Stimulated activated CD8-positive, alpha-beta memory T cell treated with anti-CD3 and anti-CD28 coated beads, Interleukin-15, amount 100 ng/mL, for 48 hours (primary cell): ENCODE data around the gene PDE7B.

Experiments
- DNase-seq, 2 donors: peaks; one replicate each; pipeline ENCODE4 v3.0.0-alpha.2; 2020; ENCODE audit warnings: low read depth in 2 of 2

PDE7B gene

DNA sequence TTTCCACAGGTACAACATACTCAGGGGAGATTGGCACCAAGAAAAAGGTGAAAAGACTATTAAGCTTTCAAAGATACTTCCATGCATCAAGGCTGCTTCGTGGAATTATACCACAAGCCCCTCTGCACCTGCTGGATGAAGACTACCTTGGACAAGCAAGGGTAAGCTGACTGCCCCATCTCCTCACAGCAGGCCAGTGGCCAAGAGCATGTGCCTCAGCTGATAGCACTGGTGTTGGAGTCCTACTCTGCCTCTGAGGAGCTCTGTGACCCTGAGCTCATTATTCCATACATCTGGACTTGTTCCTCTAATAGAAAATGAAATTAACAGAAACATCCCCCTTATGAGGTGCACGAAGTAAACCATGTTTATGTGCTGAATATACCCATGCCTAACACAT lies 295.8 kb downstream of the PDE7B start:
- no peak for DNase-seq

DNA sequence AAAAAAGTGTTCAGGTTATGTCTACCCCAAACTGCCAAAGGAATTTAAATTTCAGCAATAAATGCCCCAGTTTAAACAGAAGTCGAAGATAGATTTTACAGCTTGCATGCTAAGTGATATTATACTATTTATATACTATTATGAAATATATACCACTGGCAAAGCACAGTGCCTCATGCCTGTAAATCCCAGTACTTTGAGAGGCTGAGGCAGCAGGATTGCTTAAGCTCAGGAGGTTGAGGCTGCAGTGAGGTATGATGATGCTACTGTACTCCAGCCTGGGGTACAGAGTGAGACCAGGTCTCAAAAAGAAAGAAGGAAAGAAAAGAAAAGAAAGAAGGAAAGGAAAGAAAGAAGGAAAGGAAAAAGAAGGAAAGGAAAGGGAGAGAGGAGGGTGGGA lies 296.6 kb downstream of the PDE7B start:
- DNase-seq = no peak

DNA sequence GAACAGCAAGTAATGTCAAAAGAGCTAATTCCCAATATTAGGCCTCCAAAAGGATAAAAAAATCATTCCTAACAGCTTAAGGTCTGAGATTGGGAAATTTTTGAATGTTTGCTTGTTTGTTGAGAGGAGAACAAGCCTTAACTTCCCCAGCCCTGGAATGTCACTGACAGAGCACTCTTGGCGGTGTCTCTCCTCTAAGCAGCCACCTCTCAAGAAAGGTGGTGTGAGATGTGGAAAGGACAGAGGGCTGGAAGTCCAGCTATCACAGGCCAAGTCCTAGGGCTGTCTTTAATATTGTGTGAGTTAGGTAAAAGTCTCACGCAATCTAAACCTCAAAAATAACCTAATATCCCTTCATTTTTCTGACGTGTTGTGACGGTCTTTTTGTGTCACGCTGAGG lies 297.0 kb downstream of the PDE7B start:
- no peak for DNase-seq

DNA sequence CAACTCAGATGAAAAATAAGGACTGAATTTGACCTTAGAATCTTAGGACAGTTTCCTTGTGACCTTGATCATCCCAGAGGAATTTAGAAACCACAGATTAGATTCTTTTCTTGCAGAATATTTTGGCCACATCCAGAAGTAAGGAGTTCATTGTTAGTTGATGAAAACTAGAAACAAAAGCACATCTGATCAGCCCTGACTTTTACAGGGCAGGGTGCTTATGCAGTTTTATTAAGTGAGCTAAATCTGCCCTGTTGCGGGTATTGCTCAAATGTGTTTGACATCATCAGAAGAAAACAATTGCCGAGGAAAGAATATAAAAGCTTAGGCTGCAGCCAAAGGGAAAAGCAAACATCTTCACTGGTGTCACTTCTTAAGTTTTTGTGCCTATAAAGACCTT lies 297.8 kb downstream of the PDE7B start:
- no peak for DNase-seq

DNA sequence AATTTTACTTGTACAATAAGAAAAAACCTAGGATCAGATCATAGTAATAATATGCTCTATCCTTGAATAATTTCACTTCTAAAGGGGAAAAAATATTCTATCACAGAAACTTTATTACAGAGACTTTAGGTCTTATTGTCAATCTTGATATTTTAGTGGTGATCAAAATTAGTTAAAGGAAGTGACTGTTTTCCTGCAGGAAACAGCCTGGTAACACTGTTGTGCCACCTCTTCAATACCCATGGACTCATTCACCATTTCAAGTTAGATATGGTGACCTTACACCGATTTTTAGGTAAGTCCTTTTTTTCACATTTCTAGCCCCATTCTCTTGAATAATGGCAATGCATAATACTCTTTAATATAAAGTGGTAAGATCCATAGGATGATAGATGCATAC lies 299.5 kb downstream of the PDE7B start:
- DNase-seq = no peak

DNA sequence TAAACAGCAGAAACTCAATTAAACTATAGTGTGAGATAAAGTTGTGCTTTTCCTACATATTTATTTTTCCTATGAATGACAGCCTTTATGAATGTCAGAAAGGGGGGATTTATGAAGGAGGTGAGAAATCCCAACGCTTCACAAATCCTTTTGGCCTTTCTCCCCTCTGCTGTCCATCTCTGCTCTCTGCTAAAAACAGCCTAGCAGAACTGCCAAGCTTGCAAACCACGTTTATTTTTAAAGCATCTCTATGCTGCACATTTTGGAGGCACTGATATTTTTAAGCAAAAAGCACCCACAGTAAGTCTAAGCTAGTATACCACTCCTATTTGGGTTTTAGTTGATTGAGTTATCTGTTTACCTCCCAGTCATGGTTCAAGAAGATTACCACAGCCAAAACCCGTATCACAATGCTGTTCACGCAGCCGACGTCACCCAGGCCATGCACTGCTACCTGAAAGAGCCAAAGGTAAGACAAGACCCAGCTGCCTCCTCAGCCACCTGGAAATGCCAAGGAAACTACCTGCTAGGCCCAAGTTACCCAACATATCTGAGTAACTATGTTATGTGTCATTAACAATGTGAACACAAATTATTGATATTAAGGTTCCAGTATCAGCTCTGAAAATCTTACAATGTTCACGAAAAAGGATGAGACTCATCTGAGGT lies 302.3 kb downstream of the PDE7B start:
- no peak for DNase-seq

DNA sequence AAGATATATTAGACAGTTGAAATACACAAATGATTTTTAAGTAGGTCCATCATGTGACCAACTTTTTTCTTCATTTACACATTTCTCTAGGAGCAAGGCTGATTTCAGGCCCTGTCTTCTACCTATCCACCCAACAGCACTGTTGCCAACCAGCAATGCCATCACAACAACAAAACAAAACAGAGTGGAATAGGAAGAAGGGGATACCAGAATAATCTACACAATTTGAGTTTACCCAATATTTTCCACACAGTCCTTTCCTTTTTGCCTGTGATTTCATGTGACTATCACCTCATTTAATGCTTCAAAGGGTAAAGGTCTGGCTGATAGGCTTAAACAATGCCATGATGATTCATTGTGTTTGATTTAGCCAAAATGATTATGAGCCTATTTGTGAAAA lies 303.7 kb downstream of the PDE7B start:
- DNase-seq = no peak

DNA sequence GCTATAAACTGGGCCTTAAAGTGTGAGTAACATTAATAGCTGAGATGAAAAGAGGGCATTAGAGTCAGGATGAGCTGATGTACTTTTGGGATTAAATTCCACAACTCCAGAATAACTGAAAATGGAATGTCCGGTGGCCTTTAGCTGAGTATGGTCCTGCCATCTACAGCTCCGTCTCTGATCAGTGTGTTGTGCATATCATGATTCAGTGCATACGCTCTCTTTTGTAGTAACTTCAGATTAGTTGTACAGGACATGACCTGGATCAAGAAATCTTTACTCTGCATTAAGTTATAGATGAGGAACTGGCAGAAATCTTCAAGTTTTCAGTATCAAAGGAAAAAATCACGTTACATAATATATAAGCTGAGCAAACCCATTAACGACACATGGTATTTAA lies 306.2 kb downstream of the PDE7B start:
- no peak for DNase-seq

DNA sequence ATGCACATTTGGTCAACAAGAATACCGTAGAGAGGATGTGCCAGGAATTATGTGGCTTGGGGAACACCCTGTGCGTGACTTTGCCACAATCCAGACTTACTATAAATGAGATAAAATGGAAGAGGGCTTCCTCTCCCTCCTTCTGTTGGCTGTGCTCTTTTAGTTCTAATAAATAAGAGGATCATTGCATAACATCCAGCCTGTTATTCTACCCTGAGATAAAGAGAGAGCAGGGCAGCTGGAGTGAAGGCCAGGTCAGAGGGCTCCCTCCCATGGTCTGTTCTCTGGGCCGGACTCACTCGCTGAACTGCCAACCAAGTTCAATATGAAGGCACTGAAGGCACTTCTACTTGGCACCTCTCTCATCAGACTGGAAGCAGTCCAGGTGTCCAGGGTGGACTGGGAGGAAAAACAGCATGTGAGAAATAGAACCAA lies 306.9 kb downstream of the PDE7B start:
- no peak for DNase-seq

DNA sequence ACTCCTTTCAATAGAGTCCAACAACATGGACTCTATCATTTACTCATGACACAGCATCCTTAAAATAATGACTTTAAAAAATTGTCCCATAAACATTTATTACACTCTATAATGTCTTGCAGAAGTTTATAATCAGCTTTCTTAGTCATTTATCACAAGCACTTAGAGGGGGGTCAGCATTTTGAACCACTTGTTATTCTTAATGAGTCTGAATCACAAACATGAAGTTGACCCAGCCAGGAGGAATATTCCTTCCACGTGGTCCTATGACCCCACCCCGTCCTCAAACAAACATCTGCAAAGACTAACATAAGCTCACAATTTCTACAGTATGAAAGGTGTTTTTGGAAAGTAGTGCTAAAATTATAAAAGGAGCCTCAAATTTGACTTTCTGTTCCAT lies 307.5 kb downstream of the PDE7B start:
- DNase-seq = no peak

DNA sequence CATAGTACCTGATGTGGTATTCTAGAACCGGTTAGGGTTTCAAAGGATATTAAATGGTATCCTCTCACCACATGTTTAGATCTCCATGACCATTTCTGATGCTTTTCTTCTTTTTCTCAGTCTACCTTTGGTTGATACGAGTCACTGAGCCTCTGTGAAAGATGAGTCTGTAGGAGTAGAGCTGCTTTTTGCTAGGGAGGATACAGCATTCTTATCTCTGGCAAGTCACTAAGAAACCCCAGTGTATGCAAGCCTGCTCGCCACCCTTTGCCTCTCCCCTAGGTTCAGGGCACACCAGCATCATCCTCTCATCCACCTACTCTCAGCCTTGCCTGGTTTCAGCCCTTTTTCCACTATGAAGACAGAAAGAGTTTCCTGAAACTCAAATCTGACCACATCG lies 308.7 kb downstream of the PDE7B start:
- DNase-seq = peak in 1 of 2 donors; percentile 4

DNA sequence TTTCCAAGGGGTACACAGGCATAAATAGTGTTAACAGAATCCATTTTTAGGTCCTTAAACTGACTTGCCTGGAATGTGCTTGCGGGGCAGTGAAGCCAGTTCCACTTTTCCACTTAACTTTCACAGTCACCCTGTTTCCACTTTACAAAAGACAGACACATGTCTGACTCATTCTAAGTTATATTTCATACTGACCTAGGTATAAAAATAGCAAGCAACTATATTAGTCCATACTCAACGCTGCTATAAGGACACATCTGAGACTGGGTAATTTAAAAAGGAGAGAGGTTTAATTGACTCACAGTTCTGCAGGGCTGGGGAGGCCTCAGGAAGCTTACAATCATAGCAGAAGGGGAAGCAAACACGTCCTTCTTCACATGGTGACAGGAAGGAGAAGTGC lies 310.4 kb downstream of the PDE7B start:
- no peak for DNase-seq

DNA sequence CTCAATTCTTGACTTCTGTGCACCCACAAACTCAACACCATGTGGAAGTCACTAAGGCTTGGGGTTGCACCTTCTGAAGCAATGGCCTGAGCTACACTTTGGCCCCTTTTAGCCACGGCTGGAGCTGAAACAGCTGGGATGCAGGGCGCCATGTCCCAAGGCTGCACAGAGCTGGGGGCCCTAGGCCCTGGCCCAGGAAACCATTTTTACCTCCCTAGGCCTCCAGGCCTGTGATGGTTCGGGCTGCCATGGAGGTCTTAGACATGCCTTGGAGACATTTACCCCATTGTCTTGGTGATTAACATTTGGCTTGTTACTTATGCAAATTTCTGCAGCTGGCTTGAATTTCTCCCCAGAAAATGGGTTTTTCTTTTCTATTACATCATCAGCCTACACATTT lies 311.8 kb downstream of the PDE7B start:
- no peak for DNase-seq

DNA sequence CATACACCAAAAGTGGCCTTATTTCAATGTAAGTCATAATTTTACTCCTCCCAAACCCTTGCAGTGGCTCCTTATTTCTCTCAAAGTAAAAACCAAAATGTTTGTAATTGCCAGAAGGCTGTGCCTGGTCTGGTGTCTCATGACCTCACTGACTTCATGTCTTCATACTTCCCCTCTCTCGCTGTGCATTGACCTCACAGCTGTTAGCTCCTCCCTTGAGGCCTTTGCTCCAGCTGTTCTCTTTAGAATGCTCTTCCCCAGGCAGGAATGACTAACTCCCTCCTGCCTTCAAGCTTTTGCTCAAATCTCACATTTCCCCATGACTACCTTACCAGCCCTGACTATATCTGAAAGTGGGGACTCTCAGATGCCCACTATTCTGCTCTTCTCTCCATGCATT lies 315.3 kb downstream of the PDE7B start:
- no peak for DNase-seq

DNA sequence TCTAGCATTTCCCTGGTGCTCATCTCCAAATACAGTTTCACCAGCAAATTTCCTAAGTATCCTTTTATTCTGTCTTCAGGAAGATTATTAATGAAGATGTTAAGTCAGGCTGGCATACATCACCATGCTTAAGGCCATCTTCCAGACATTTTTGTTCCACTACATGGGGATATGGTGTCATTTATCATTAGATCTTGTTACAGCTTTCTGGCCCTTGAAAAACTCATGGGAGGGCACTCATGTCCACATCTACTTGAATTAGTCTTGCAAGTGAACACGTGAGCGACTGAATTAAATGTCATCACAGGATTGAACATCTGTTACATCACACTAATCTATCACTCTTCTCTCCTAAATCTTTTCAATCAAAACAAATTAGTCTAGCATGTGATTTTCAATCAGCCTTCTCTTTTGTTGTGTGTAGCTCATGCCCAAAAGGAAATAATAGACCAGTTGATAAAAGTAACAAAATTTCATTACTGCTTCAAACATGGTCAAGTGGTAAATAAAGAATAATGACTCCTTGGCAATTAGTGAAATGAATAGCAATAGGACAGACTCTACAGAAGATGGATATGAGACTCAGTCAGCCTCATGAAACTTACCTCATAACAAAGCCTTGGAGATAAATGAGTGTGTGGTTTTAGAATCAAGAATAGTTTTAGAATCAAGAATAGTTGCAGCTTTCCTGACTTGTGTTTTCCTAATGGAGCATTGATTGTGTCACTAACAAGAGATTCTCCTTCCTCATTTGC lies 318.1 kb downstream of the PDE7B start:
- DNase-seq = no peak

DNA sequence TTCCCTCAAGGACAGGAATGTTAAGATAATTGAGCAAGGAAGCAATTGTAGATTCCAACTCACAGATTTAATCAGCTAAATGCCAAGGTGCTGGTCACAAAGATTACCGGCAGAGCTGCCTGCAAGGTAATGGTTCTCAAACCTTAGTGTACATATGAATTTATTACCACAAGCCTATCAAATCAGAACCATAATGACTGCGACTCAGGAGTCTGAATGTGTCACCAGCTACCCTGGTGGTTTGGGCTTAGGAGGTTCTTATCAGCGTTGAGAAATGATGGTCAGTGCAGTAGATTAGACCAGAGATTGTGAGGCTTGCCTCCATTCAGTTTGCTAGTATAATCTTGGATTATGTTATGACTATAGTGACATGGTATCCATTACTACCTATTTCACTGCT lies 319.7 kb downstream of the PDE7B start:
- DNase-seq = no peak

DNA sequence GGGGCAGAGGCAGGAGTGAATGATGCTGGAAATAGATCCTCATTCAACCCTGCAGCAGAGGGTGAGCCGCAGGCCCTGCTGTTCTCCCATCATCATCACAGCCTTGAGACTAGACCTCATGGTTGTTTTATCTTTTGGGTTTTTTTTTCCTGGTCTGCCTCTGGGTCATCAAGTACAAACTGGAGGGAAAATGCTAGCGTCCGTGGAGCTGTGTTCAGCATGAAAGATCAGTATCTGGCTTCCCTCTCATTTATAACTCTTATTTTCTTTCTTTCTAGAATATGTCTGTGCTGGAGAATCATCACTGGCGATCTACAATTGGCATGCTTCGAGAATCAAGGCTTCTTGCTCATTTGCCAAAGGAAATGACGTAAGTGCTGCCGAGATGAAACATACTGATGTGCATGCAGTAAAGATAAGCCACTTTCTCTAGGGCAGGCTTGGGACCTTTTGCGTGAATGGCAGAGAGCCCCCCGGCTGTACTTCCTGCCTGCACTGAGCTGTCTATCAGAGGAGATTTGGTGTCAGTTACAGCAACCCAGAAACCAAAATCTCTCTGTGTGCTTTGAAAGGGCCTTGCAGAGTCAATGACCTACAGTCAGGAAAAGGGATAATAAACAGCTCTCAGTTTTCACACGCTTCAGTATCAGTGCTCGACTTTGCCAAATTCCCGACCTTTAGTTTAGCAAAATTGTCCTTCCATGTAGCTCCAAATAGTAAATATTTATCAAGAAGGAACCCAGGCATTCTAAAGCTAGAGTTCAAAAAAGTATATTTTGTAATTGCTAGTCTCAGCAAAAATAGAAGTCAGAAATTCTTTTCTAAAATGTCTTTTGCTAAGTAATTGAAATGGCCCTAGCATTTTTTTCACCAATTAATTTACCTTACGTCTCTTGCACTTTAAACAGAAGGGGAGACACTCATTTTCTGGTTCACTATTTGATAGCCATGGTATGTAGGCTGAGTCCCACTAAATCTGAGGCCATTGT lies 322.3 kb downstream of the PDE7B start:
- DNase-seq = no peak

DNA sequence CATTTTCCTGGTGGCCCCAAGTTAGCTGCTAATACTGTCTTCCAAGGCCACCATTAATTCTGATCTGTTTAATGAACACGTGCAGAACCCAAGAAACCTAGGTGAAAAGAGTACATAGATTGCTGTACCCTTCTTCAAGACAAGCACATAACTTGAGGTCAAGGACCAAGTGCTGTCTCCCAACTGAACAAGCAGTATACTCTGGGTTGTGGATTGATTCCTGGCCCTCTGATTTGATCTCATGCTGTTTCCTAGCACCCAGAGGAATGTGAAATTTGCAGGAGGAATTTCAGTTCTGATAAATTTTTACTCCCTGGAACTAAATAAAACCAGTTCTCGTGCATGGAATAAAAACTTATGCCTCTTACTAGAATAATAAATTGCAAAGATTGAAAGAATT lies 323.0 kb downstream of the PDE7B start:
- DNase-seq = no peak

DNA sequence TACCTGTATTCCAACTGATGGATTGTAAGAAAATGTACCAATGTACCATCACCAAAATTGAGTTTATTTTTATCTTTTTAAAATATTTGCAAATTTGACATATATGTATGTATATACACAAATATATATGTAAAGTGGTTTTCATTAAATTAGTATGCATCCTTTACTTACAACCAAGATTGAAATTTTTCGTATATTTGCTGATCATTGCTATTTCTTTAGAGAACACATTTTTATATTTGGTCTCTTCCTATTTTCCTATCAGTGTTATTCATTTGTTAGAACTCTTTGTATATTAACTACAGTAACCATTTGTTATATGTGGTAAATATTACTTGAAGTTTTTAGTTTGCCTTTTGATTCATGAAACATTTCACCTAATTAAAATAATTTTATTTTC lies 324.4 kb downstream of the PDE7B start:
- DNase-seq = no peak

DNA sequence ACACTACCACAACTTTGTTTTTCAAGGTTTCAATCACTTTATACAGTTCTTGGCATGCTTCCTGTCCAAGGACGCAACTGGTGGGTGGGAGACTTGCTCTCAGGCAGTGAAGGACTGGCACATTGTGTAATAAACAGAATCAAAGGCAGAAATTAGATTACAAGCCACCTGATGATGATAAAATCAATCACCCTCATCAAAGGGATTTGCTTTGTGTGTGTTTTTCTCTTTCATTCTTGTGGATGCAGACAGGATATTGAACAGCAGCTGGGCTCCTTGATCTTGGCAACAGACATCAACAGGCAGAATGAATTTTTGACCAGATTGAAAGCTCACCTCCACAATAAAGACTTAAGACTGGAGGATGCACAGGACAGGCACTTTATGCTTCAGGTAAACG lies 327.2 kb downstream of the PDE7B start:
- no peak for DNase-seq

DNA sequence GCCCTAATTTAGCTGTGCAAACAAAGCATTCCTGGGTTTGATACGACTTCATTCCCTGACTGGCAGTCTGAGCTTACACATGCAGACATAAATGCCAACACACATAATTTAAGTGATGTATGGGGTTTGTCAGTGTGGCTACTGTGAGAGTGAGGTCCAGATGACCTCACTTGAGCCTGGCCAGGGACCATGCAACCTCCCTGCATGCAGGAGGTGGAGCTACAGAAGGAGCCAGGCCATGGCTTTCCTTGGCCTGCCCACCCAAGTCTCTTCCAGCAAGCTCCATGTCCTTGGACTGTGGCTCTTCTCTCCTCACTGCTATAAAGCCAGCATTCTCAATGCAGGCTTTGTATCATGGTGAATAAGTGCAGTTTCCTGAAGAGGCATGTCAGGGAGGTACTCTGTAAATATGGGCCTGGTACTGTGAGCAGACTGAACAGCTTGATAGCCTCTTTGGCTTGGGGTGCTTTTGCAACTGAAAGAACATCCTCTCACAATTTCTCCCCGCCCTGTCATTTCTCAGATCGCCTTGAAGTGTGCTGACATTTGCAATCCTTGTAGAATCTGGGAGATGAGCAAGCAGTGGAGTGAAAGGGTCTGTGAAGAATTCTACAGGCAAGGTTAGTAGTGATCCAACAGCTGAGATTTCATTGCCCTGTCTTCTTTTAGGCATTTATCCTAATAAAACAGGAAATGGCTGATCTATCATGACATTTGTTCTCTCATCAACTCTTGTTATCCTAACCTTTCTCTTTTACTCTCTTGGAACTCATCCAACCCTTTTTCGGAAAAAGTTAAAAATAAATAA lies 329.4 kb downstream of the PDE7B start:
- DNase-seq = no peak

DNA sequence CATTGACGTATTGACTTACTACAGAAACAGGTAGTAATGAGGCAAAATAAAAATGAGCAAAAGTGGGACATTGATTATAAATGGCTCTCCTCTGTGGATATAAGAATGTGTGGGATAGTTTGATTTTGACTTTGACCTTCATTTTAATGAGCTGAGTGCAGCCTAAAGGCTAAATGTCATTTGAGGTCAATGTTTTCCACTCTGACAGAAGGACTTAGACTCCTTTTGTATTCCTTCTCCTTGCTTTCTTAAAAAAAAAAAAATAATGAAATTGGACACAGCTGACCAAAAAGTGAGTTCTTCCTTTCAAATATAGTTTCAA lies 330.0 kb downstream of the PDE7B start:
- no peak for DNase-seq
